Karpas-422 (cell line): ENCODE data around the gene MARCKS. TPM values are rescaled to one million over a fixed set of nuclear protein-coding genes. Genes with fewer than 3 reads are reported as not detected.

Experiments used
- DNase-seq: peaks from one replicate; pipeline ENCODE4 v3.0.0-alpha.2; 2015
- H2AFZ ChIP-seq: fragments of 200-600 bp; sonication (generic); 2 replicates; pipeline ENCODE4 v1.6.1; 2014; ENCODE audit warnings: antibody characterized with exemption, low read length, mixed read lengths
- H3K27ac ChIP-seq: fragments of 200-600 bp; sonication (generic); 2 replicates; pipeline ENCODE4 v1.5.1; 2014; ENCODE audit warnings: mild to moderate bottlenecking, low read length, moderate library complexity
- H3K27me3 ChIP-seq: fragments of 200-600 bp; sonication (generic); 2 replicates; pipeline ENCODE4 v1.6.1; 2014; ENCODE audit warnings: low read length, mixed read lengths
- H3K36me3 ChIP-seq: fragments of 200-600 bp; sonication (generic); 2 replicates; pipeline ENCODE4 v1.6.1; 2014; ENCODE audit warnings: low read length, mixed read lengths; ENCODE audit not compliant: insufficient read depth
- H3K4me1 ChIP-seq: fragments of 200-600 bp; sonication (generic); 2 replicates; pipeline ENCODE4 v1.6.1; 2014; ENCODE audit warnings: mild to moderate bottlenecking, low read length, mixed read lengths
- H3K4me2 ChIP-seq: fragments of 200-600 bp; sonication (generic); 2 replicates; pipeline ENCODE4 v1.6.1; 2014; ENCODE audit warnings: low read length, low read depth, mild to moderate bottlenecking; ENCODE audit not compliant: poor library complexity, severe bottlenecking
- H3K4me3 ChIP-seq: fragments of 200-600 bp; sonication (generic); 2 replicates; pipeline ENCODE4 v1.5.1; 2014; ENCODE audit warnings: mild to moderate bottlenecking, antibody characterized with exemption, low read length, mixed read lengths
- H3K79me2 ChIP-seq: fragments of 200-600 bp; sonication (generic); 2 replicates; pipeline ENCODE4 v1.6.1; 2014; ENCODE audit warnings: mild to moderate bottlenecking, low read length, mixed read lengths
- H3K9ac ChIP-seq: fragments of 200-600 bp; sonication (generic); 2 replicates; pipeline ENCODE4 v1.6.0; 2014; ENCODE audit warnings: low read length
- H3K9me2 ChIP-seq: fragments of 200-600 bp; sonication (generic), shearing (Covaris generic); replicated peaks from 2 replicates; pipeline ENCODE4 v1.6.0; 2014; ENCODE audit warnings: mild to moderate bottlenecking, low read length, moderate library complexity; ENCODE audit not compliant: insufficient read depth
- H3K9me3 ChIP-seq: fragments of 300-700, 200-600 bp; sonication (generic); 2 replicates; pipeline ENCODE4 v1.6.1; 2014; ENCODE audit warnings: low read length, mixed read lengths
- H4K20me1 ChIP-seq: fragments of 200-600 bp; sonication (generic); 2 replicates; pipeline ENCODE4 v1.6.1; 2014; ENCODE audit warnings: mild to moderate bottlenecking, antibody characterized with exemption, low read length, low read depth; ENCODE audit not compliant: insufficient read depth
- total RNA-seq: library from RNA; depleted of rRNA; stranded (reverse); fragments of >200 nt; shearing (Covaris generic); gene quantifications from 2 replicates; pipeline ENCODE4 v1.2.3, GENCODE V29; 2014; ENCODE audit warnings: low replicate concordance

Gene MARCKS
- total RNA-seq, 1 experiment from 2014 or later, result 2.2 TPM

DNA sequence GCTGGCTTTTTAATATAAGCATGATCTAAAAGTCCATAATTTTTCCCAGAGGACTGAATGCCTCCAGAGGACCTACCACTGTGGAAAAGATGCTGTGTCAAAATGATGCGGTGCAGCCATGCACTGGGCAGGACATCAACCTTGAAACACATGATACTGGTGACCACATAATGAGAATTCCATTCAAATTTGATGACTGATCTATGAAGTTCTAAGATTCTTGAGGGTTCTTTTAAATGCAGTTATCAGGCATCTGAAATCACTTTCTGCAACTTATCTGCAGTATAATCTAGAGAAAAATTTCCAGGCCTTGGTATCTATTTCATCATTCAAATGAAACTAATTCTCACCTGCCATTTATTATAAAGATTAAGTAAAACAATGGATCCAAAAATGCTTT, 15.0 kb upstream of the MARCKS start:
- DNase-seq, result no peak
- H3K36me3 ChIP-seq, result no peaks in the 10 kb centered on the region
- no peak overlapping the region for H3K4me2 ChIP-seq
- H3K9ac ChIP-seq, result no peak overlapping the region
- H3K27me3 ChIP-seq, result no peaks in the 10 kb centered on the region
- no peak overlapping the region for H2AFZ ChIP-seq
- H3K9me2 ChIP-seq, result no peaks in the 10 kb centered on the region
- no peaks in the 10 kb centered on the region for H3K9me3 ChIP-seq
- no peaks in the 10 kb centered on the region for H3K4me1 ChIP-seq
- H3K27ac ChIP-seq, result no peak overlapping the region
- no peak overlapping the region for H3K4me3 ChIP-seq
- H4K20me1 ChIP-seq, result no peaks in the 10 kb centered on the region
- H3K79me2 ChIP-seq, result no peaks in the 10 kb centered on the region

DNA sequence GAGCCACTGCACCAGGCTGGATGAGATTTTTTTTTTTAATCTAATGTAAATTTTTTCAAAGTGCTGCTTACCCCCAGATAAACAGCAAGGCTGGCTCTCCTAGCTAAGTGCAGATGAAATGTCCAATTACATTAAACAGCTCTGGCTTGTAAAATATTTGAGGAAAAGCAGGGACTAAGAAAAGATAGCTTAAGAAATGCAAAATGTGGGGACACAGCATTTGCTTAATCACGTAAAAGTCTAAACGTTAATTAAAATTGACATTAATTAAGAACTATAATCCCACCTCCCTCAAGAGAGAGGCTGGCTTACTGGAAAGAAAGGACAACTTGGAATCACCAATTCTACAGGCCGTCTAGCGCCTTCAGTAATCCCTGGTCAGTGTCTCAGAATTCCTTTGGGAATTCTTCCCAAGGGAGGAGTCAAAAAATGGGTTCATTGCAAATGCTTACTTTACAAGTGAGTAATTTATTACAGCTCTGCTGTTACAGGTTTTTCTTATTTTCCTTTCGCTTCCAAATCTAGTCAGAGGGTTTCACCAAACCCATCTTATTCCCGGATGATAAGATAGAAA, 13.6 kb upstream of the MARCKS start:
- Histone ChIP-seq H3K79me2 (no peaks in the 10 kb centered on the region), H3K9ac (no peak overlapping the region), H3K4me2 (no peak overlapping the region), H3K9me3 (no peaks in the 10 kb centered on the region), H3K27ac (no peak overlapping the region), H3K9me2 (no peaks in the 10 kb centered on the region), H3K4me1 (no peaks in the 10 kb centered on the region), H4K20me1 (no peaks in the 10 kb centered on the region), H3K27me3 (no peaks in the 10 kb centered on the region), H2AFZ (no peak overlapping the region), H3K4me3 (no peak overlapping the region), H3K36me3 (no peaks in the 10 kb centered on the region)
- DNase-seq, result no peak

DNA sequence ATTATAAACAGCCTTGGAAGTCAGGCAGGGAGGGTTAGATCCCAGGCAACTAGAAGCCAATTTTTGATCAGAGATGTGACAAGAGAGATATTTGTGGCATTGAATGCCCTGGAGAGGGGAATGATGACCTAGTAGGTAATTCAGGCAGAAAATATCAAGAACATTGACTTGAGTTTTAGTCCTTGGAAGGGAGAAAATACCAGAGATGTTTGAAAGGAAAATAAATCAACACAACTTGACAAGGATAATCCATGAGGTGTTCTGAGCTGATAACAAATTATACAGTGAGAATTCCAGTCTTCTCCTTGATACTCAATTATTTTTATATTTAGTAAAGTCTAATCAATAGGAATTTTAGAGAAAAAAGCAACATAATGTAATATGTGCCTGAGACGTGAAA, 10.6 kb upstream of the MARCKS start:
- no peak overlapping the region for H2AFZ ChIP-seq

DNA sequence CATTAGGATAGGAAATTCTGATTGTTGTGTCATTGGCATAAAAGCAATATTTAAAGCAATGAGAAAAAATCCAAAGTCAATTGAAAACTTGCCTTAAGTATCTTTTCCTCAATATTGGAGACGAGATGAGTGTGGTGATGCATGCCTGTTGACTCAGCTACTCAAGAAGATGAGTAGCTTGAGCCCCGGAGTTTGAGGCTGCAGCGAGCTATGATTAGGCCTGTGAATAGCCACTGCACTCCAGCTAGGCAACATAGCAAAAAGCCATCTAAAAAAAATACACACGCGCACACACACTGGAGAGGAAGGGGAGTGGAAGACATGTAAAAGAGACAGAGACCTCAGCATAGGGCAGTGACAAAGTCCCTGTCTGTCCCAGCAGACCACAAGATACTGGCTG, 9.7 kb upstream of the MARCKS start:
- Histone ChIP-seq H3K4me3 (no peak overlapping the region), H3K27ac (no peak overlapping the region), H3K9ac (no peak overlapping the region), H3K9me3 (no peaks in the 10 kb centered on the region), H3K4me1 (no peaks in the 10 kb centered on the region), H3K9me2 (no peaks in the 10 kb centered on the region; the same call in 1 of the 2 replicates), H3K27me3 (no peaks in the 10 kb centered on the region), H3K79me2 (no peaks in the 10 kb centered on the region), H3K36me3 (no peaks in the 10 kb centered on the region), H2AFZ (no peak overlapping the region), H4K20me1 (no peaks in the 10 kb centered on the region), H3K4me2 (no peak overlapping the region)
- DNase-seq, result no peak

More for the DNA sequence above, 10.6 kb upstream of the MARCKS start:
- Histone ChIP-seq H3K9ac (no peak overlapping the region), H3K4me3 (no peak overlapping the region), H3K27ac (no peak overlapping the region), H3K4me1 (no peaks in the 10 kb centered on the region), H4K20me1 (no peaks in the 10 kb centered on the region), H3K9me2 (no peaks in the 10 kb centered on the region; the same call in 1 of the 2 replicates), H3K27me3 (no peaks in the 10 kb centered on the region), H3K9me3 (no peaks in the 10 kb centered on the region), H3K79me2 (no peaks in the 10 kb centered on the region), H3K36me3 (no peaks in the 10 kb centered on the region), H3K4me2 (no peak overlapping the region)
- DNase-seq, result no peak

DNA sequence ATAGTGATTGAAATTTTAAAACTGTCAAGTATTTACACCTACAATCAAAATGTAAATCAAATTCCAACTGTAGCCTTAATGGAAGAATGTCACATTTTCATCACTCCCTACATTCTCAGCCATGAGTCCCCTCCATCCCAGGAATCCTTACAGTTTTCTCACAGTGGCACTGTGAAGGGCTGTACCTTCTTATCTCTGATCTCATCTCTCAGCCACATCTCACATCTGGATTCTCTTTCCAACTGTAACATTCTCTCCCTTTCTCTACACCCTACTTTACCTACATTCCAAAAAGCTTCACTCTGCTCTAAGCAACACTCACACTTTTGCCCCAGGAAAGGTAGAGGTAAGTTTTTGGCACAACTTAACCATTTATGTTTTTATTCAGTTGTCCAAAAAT, 8.9 kb upstream of the MARCKS start:
- Histone ChIP-seq H3K4me3 (no peak overlapping the region), H3K79me2 (no peaks in the 10 kb centered on the region), H3K9me2 (no peaks in the 10 kb centered on the region; the same call in 1 of the 2 replicates), H3K36me3 (no peaks in the 10 kb centered on the region), H3K27ac (no peak overlapping the region), H3K9me3 (no peaks in the 10 kb centered on the region), H3K4me2 (no peak overlapping the region), H4K20me1 (no peaks in the 10 kb centered on the region), H3K9ac (no peak overlapping the region), H2AFZ (no peak overlapping the region), H3K27me3 (no peaks in the 10 kb centered on the region), H3K4me1 (no peaks in the 10 kb centered on the region)
- DNase-seq, result no peak

DNA sequence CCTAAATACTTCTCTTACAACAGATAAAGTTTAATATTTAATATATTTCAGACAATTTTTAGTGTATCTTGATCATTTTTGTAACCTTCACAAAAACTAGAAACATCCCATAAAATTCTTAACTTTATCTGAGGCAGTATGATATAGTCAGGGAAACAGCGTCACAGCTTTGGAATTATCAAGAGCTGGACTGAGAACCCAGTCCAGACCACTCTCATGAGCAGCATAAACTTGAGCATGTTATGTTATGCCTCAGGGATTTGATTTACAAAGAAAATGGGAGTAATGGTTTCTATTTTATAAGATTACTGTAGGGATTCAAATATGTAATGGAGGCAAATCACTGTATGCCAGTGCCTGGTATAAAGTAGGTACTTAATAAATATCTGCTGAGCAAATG, 8.3 kb upstream of the MARCKS start:
- H4K20me1 ChIP-seq, result no peaks in the 10 kb centered on the region

DNA sequence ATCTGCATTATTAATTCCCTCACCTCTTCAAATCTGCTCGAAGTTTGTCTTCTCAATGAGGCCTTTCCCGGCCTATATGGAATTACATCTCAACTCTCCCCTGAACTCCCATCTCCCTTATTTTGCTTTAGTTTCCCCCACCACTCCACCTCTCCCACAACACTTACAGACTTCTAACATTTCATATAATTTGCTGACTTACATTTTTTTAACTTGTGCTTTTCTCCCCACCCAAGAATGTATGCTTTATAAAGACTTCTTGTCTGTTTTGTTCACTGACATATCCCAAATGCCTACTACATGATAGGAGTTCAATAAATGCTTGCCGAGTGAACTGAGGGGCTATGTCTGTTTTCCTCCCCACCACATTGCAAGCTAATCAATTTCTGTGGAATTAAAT, 3.9 kb upstream of the MARCKS start:
- H3K4me2 ChIP-seq, result no peak overlapping the region

More for the DNA sequence above, 8.3 kb upstream of the MARCKS start:
- H3K27ac ChIP-seq, result no peak overlapping the region
- no peak overlapping the region for H3K9ac ChIP-seq
- DNase-seq, result no peak
- no peak overlapping the region for H3K4me2 ChIP-seq
- no peak overlapping the region for H3K4me3 ChIP-seq
- H2AFZ ChIP-seq, result no peak overlapping the region
- no peaks in the 10 kb centered on the region for H3K79me2 ChIP-seq
- H3K4me1 ChIP-seq, result no peaks in the 10 kb centered on the region
- H3K27me3 ChIP-seq, result no peaks in the 10 kb centered on the region
- H3K9me2 ChIP-seq, result no peaks in the 10 kb centered on the region; the same call in 1 of the 2 replicates
- no peaks in the 10 kb centered on the region for H3K36me3 ChIP-seq
- no peaks in the 10 kb centered on the region for H3K9me3 ChIP-seq

DNA sequence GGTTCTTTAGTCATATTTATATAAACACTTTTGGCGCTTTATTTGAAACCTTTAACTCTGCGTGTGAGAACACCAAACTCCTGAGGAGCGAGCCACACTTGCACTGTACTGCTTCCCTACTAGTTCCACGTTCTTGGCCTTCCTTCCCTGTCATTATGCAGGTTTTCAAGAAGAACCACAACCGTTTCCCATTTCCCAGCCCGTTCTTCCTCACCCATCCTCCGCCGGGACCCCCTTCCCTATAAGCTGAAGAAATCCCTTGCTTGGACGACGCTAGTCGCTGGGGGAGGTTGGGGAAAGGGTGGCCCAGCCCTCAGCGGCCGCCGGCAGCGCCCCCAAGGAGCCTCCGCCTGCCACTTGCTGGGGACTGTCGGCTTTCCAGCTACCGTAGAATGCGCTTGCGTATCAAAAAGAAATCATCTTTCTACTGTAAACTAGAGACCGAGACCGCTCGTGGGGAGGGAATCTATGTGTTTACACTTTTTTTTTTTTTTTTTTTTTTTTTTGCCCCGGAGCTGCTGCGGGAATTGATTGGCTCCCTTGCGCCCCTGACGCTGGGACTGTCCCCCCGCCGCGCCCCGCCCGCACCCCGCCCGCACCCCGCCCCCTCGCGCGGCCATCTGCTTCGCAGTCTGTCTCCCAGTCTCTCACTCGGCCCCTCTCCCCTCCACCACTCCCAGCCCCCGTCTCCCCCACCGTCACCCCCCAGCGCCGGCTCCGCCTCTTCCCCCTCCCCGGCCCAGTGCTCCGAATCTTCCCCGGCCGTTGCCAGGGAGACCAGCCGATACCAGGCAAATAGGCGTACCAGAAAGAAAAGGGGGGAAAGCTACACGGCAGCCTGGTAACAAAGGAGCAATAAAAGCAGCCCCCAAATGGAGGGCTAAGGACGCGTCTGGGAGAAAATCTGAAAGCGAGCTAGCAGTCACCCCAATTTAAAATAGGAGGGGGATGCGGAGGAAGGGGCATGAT, 2.3 kb upstream of the MARCKS start:
- no peak overlapping the region for H3K27ac ChIP-seq
- H3K4me2 ChIP-seq, result peak overlapping the region; percentile 72
- no peaks in the 10 kb centered on the region for H3K9me3 ChIP-seq
- H4K20me1 ChIP-seq, result no peaks in the 10 kb centered on the region
- peak overlapping the region; percentile 50 for H3K4me3 ChIP-seq
- H3K79me2 ChIP-seq, result no peaks in the 10 kb centered on the region
- peak overlapping the region; percentile 54; the same call in 1 of the 2 replicates for H2AFZ ChIP-seq
- no peaks in the 10 kb centered on the region for H3K36me3 ChIP-seq
- peak; percentile 45 for DNase-seq
- peaks cover 36% of the 10 kb centered on the region for H3K4me1 ChIP-seq
- H3K27me3 ChIP-seq, result 0 out of 2 replicates have a peak, but pooled peaks cover 2% of the 10 kb centered on the region
- no peaks in the 10 kb centered on the region for H3K9me2 ChIP-seq
- peak overlapping the region; percentile 51 for H3K9ac ChIP-seq

More for the DNA sequence above, 3.9 kb upstream of the MARCKS start:
- H3K4me3 ChIP-seq, result no peak overlapping the region
- H3K9ac ChIP-seq, result no peak overlapping the region
- no peaks in the 10 kb centered on the region for H4K20me1 ChIP-seq
- no peaks in the 10 kb centered on the region for H3K79me2 ChIP-seq
- H2AFZ ChIP-seq, result no peak overlapping the region
- no peaks in the 10 kb centered on the region for H3K36me3 ChIP-seq
- no peaks in the 10 kb centered on the region; the same call in 1 of the 2 replicates for H3K9me2 ChIP-seq
- peaks cover 30% of the 10 kb centered on the region for H3K4me1 ChIP-seq
- no peak overlapping the region for H3K27ac ChIP-seq
- H3K9me3 ChIP-seq, result no peaks in the 10 kb centered on the region
- 0 out of 2 replicates have a peak, but pooled peaks cover 2% of the 10 kb centered on the region for H3K27me3 ChIP-seq
- no peak for DNase-seq
